Inflammatory macrophage treated with lipopolysaccharide for 1 hour (primary cell): Measurements from ENCODE around the gene FOXK1.

Experiments used
- DNase-seq, 2 donors: peaks; one replicate each; pipeline ENCODE4 v3.0.0-alpha.2; 2020 to 2022

FOXK1 gene

DNA sequence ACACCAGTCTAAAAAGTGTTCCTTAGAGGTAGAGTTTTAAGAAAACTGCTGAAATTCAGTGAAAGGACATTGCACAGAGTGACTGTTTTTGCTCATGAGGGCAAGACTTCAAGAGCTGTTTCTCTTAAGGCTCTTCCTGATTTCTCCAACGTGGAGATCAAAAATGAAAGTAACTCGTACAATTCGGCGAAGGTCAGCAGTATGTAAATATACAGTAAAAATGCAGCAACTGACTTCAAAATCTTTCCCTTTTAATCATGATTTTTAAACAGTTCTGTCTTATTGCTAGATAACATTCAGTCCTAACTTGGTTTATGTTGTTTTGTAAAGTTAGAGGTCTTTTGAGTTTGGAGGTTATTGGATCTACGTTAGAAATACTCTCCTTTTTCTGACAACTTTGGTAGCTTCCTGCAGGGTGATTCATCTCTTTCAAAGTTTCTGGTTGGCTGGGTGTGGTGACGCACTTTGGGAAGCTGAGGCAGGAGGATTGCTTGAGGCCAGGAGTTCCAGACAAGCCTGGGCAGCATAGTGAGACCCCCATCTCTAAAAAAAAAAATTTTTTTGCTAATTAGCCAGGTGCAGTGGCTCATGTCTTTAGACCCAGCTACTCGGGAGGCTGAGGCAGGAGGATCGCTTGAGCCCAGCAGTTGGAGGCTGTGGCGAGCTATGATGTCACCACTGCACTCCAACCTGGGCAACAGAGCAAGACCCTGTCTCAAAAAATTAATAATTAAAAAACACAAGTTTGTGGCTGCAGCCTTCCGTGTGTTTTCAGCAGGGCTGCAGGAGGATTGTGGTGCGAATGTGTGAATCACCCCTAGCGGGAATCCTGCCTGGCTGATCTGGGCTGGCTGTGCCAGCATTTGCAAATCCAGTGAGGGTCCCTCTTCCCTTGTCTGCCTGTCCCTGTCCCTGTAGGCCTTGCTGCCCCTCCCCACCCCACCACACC lies 64.2 kb downstream of the FOXK1 start:
- DNase-seq: peak; percentile 82 to 83

DNA sequence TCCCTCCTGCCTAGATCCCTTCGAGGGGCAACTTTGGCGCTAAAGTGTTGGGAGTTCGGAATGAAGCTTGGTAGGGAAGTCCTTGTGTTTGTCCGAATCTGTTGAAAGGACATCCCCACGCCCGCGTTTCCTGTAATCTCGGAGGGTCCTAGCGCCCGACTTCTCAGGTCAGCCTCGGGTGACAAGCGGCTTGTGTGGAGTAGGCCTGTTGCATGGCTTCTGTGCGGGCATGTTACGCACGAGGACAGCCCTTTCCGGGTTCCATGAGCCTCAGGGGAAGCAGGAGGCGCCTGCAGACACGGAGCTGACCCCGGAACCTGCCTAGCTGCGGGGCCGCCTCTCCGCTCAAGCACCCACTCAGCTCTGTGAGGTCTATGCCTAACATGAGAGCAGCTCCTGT lies 64.9 kb downstream of the FOXK1 start:
- DNase-seq: no peak

DNA sequence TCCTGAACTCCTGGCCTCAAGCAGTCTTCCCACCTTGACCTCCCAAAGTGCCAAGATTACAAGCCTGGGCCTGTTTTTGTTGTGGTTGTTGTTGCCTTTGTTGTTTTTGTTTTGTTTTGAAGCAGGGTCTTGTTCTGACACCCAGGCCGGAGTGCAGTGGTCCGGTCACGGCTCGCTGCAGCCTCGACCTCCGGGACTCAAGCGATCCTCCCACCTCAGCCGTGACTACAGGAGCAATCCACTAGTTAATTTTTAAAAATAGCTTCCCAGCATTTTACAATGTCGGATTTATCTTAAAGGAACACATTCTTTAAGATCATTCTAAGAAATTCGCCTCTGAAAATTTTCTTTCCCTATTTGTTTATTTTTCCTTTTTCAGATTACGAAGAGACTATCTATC lies 65.7 kb downstream of the FOXK1 start:
- DNase-seq: no peak

DNA sequence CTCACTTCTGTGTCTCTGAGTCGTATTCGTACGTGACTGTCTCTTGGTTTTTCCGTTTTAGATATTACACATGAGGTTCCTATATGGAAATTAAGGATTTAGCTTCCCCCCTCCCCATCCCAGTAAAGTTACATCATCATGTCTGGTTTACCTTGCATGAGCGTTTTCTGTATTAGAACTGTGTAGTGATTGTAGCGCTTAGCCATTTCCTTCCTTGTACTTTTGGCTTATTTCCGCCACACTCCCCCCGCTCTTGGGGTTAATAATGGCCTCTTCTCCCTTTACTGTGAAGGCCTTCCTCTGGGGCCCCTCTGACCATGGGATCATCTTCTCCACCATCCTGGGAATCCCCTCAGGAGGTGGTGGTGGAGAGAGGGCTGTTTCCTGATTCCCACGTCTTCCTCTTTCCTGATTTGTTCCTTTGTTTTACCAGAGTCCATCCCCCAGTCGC lies 66.2 kb downstream of the FOXK1 start:
- peak; percentile 8 to 61 for DNase-seq

DNA sequence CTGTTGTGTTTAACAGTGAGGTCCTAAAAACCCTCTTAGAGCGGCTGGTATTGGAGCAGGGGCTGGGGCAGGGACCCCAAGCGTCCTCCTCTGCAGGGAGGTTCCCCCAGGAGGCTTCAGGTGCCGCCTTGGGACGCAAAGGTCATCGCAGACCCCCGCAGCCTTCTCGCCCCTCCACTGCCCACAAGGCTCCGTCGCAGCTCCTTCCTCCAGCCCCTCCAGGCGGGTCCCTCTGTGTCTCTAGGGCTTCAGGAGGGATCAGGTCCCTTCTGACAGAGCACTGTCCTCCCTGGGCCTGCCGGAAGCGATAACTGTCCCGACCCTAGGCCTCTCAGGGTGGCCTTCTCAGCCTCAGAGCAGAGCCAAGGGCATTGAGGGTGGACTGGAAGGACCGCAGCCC lies 67.3 kb downstream of the FOXK1 start:
- DNase-seq: no peak

DNA sequence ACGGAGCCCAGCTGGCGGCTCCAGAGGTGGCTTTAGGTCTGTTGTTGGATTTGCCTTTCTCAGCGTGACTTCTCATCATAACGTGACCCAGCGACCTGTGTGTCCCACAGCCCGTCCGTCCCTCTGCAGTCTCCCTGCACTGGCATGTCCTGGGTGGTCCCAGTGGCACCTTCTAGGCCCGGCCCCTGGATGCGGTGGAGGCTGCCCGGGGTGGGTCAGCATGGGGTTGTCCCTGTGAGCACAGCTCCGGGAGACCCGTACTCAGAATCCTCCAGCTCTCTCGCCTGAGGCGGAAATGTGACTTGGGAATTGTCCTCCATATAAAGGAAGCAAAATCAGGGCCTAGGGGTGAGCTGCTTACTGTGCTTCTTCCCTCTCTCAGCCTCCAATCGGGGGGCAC lies 67.7 kb downstream of the FOXK1 start:
- DNase-seq: no peak

DNA sequence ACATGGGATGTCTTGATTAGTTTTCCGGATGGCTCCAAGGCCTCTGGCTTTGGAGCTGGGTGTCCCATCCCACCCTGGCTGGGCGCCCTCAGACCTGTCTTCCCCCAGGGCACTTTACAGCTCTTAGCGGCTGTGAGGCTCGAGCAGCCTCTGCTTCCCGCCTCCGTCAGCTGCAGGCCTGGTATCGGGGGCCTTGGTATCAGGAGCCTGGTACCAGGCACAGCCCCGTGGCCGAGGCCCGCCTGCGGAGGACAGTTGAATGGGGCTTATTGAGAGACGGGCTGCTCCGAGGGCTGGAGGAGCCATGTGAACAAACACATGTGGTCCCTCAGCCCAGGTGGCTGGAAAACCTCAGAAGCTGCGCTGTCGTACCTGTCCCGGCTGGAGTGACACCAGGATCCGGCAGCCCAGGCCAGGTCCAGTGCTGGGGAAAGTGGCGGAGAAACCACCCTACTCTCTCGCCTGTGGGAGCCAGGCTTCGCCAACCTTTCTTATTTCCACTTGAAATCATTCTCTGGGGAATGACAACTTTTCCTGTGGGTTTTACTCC lies 69.4 kb downstream of the FOXK1 start:
- DNase-seq: no peak

DNA sequence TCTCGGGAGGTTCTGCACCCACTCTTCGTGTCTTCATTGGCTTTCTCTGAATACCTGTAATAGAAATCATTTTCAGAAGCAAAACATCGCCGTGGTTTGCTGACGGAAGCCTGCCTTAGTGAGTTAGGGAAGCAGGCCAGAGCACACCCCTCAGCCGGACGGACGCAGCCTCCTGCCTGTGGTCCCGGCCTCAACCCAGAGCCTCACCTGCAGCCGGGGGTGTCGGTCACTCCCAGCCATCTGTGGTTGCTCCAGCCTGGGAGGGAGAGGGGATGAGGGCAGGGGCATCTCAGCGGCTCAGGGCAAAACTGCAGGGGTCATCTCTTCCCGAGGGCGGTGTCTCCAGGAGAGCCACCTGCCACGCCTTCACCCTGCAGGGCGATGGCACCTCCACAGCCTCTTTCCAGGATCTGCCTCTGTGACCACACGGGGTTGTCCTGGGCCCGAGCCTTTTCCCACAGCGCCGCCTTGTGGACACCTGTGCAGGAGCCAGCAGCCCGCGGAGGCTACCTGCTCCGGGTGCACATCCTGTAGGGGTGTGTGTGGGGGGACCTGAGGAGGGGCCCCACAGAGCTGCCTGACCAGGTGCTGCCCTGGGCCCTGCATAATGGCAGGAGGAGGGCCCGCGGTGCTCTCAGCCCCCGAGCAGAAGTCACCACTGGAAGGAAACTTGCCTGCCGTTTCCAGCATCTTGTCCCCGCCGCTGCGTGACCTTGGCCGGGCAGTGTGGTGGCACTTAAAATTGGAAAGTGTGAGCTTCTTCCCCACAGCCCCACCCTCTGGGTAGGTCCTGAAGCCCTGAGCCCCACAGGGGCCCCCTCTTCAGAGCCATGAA lies 71.7 kb downstream of the FOXK1 start:
- peak; percentile 38 to 77 for DNase-seq

DNA sequence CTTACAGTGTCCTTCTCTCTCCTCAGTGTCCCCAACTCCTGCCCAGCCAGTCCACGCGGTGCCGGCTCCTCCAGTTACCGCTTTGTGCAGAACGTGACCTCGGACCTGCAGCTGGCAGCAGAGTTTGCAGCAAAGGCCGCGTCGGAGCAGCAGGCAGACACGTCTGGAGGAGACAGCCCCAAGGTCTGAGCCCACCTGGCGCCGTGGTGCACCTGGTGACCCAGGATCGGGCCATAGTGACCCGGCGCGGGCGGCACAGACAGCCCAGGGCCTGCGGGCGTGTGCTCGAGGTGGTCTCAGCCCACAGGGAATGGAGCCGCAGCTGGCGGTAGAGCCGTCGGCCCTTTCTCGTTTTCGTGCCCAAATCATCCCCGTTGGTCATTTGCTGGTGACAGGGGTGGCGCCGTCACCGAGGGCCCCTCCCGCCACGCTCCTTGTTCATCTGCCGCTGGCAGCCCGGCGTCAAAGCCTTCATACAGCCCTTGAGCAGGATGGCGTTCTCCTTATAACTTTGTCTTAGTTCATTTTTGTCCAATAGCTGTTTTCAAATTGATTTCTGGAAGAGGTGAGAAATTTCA lies 72.4 kb downstream of the FOXK1 start:
- DNase-seq: no peak

DNA sequence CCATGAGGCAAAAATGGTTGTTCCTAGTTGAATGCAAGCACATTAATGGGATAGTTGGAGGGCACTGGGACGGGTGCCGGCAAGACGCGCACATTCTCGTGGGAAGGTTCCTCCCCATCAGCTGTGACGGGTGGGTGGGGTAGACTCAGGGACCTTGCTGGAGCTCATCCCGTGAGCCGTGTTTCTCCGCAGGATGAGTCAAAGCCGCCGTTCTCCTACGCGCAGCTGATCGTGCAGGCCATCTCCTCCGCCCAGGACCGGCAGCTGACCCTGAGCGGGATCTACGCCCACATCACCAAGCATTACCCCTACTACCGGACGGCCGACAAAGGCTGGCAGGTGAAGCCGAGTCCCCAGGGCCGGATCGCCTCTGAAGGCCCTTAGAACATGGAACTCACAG lies 73.0 kb downstream of the FOXK1 start:
- DNase-seq: no peak

DNA sequence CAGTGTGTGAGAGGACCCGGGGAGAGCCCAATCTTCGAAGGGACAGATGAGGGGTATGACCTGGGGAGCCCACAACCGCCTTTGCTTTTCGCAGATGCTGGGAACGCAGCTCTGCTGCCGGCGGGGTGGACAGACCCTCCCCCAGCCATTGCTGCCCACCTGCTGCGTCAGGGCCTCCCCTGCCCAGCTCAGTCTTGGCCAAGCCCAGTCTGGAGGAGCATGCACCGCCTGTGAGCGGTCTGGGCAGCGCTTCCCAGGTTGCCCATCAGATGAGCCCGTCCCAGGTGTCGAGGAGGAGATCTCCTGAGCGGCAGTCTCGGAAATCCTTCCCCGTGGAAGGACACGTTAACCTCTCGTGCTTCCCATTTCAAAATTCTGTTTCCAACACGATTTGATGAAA lies 76.0 kb downstream of the FOXK1 start:
- no peak for DNase-seq

DNA sequence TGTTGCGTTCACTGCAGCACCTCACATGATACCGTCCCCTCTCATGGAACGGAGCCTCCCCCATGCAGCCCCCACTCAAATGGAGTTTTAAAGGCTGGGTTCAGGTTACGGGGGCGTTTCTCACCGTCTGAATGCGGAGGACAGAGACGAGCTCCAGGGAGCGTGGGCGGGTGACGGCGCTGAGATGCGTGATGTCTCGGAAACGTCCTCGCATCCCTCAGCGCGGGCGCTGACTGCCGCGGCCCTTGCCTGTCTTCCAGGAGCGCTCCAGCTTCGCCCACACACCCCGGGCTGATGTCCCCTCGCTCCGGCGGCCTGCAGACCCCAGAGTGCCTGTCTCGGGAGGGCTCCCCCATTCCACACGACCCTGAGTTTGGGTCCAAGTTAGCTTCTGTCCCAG lies 76.7 kb downstream of the FOXK1 start:
- no peak for DNase-seq

DNA sequence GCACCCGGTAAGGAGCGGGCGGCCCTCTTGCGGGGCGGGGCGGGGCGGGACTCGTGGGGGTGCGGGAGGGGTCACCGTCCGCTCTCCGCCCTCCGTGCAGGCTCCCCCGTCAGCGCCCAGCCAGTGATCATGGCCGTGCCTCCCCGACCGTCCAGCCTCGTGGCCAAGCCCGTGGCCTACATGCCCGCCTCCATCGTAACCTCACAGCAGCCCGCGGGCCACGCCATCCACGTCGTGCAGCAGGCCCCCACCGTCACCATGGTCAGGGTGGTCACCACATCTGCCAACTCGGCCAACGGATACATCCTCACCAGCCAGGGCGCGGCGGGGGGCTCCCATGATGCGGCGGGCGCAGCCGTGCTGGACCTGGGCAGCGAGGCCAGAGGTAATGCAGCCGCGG lies 77.1 kb downstream of the FOXK1 start:
- no peak for DNase-seq

DNA sequence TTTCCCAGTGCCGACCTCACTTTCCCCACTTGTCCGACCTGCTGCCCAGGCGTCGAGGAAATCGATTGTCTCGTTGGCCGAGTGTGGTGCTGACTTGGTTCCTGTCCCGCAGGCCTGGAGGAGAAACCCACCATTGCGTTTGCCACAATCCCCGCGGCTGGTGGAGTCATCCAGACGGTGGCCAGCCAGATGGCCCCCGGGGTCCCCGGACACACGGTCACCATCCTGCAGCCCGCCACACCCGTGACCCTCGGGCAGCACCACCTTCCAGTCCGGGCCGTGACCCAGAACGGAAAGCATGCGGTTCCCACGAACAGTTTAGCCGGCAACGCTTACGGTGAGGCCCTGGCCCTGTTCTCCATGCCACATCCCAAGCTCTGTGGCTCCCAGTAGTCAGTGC lies 78.9 kb downstream of the FOXK1 start:
- DNase-seq: no peak

DNA sequence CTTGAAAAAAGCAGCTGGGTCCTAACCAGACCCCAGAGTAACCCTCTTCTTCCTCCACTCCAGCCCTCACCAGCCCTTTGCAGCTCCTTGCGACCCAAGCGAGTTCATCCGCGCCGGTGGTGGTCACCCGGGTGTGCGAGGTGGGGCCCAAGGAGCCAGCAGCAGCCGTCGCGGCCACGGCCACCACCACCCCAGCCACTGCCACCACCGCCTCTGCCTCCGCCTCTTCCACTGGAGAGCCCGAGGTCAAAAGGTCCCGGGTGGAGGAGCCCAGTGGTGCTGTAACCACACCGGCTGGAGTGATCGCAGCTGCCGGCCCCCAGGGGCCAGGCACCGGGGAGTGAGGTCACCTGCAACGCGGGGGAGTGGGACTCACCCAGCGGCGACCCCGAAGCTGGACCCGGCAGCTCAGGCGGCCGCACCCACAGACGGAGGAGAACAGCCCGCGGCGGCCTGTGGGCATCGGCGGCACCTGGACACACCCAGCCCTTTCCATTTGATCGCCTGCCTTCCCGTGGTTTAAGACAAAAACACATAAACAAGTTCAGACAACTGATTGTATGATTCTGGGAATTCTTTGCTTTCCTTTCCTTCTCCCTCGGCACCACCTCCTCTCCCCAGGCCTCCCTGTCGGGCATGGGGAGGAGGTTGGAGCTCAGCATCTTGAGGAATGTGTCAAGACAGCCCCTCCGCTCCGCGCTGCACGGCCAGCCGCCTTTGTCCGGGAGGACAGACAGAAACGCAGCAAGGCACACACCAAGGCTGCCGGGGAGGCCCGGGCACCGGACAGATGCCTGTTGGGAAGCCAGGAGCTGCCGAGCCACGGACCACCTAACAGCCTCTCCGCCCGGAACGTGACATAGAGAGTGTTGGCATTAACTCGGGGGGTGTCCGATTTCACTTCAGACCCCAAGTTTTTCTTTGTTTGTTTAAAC lies 80.3 kb downstream of the FOXK1 start:
- DNase-seq: no peak

DNA sequence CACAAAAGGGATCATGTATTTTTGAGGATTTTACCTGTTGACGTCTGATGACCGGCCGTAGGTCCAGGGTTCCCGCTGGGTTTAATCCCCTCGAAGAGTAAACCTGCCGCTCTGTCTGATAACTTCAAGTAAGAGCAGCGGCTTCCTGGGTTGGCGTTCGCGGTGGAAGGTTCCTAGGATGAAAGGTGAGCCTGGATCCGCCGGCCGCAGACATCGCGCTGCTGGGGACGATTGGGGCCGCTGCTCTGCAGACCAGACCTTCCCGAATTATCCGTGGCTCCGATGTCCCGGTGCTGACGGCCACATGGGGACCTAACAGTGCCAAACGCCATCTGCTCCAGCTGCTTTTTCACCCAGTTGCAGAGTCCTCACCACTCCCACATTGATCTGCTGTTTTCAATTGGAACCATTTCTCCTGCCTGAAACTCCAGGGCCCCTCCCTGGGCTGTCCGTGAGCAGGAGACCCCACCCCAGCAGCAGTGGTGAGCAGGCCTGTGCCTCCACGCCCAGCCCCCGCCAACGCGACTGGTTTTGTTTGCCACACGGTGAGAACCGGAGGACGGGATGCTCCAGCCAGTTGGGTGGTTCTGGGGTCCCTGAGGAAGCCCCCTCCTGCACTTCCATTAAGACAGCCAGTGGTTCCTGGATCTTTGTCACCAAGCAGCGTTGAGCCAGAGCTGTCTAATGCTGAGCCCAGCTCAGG lies 81.1 kb downstream of the FOXK1 start:
- DNase-seq: no peak

DNA sequence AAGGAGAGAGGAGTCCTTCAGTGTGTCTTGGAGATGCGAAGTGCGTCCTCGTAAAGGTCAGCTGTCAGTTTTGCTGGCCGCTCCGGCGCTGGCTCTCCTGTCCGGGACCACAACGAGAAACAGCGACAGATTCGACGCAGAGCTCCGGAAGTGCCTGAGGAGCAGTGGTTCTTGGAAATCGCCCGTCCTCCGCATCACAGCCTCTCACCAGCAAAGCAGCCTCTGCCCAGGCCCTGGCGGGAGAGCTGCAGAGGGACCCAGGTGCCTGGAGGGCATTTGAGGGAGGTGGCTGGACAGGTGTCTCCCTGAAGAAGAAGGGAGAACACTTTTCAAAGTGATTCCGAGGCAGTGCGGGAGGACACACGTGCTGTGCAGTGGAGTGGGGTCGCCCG lies 81.7 kb downstream of the FOXK1 start:
- no peak for DNase-seq

DNA sequence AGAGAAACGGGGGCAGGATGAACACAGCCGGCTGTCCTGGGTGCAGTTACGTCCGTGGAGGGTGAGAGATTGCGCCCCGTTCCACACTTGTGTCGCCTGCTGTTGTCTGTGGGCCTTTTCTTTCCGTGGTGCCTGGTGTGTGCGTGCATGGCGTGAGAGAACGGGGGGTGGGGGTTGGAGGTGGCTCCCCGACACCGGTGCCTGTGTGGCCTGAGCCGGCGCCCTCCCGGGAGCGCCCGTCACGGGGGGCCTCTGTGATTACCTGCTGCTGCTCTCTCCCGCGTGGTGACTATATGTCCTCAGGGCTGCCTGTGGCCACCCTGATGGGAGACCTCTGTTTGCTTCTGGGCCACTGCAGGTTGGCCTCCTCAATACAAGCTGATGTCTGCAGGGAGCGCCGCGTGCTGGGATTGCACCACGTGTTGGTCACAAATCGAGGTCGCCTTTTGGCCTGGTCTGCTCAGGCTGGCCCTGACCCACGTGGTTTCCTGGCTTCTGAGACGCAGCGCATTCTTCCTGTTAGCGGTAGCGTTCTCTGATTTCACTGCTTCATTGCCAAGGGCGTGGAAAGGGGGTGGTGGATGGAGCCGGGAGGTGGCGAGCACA lies 82.4 kb downstream of the FOXK1 start:
- DNase-seq: no peak

DNA sequence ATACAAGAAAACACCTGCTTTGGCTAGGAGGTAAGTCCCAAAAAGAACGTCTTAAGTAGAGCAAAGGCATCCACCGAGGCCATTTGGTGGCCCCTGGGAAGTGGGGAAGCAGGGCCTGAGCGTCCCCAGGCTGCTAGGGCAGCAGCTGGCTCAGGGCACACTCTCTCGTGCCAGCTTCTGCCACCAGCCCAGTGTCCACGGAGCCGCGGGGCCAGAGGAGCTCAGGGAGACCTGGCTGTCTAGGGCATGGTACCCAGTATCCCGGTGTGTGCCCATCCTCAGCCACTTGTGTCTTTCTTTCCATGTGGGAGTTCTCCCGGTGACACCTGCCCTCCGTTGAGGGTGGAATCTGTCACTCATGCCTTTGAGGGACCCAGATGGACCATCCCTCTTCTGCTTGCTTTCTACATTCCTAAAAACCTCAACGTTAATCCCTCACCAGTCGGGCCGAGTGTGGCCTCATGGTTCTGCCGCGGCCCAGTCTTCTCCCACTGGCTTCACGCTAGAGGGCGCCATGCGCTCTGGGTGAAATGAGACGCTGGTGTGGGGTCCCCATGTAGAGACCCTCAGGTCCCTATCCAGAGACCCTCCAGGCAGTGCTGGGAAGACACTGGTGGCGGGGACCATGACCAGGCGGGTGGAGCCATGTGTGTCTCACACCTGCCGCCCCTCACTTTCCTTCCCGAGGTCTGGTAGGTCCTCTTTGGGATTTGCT lies 83.8 kb downstream of the FOXK1 start:
- DNase-seq: no peak
